Stimulated activated CD8-positive, alpha-beta memory T cell treated with anti-CD3 and anti-CD28 coated beads, Interleukin-7, amount 100 ng/mL, for 24 hours (primary cell): ENCODE measurements around the gene LETMD1.
"Not testable (repeated sequence)": the region's sequence is repeated elsewhere in the genome, so short reads cannot be mapped to it uniquely, and the experiment has no call there.

ENCODE experiments used
- DNase-seq: peaks from one replicate; pipeline ENCODE4 v3.0.0-alpha.2; 2020; ENCODE audit warnings: low read depth

The LETMD1 gene

GRCh38 chr12:51077930-51078329, 29.8 kb downstream of the LETMD1 start:
- DNase-seq = no peak

- not testable (repeated sequence) for DNase-seq
Observed at GRCh38 chr12:51078346-51078745, 30.2 kb downstream of the LETMD1 start.

GRCh38 chr12:51078866-51079265, 30.7 kb downstream of the LETMD1 start:
- not testable (repeated sequence) for DNase-seq

GRCh38 chr12:51080136-51080535, 32.0 kb downstream of the LETMD1 start:
- DNase-seq = no peak

GRCh38 chr12:51081421-51081820, 33.3 kb downstream of the LETMD1 start:
- DNase-seq = no peak

GRCh38 chr12:51082561-51083125, 34.5 kb downstream of the LETMD1 start:
- no peak for DNase-seq

GRCh38 chr12:51083126-51083833, 35.2 kb downstream of the LETMD1 start, which contains the start of gene CSRNP2:
CSRNP2 (minus strand) TSS chr12:51083596; CDS start chr12:51076561, 7,035 bp downstream.
- peak; percentile 85 for DNase-seq

GRCh38 chr12:51085757-51086156, 37.6 kb downstream of the LETMD1 start:
- no peak for DNase-seq

GRCh38 chr12:51086933-51087332, 38.8 kb downstream of the LETMD1 start:
- no peak for DNase-seq

GRCh38 chr12:51087818-51088217, 39.7 kb downstream of the LETMD1 start:
- no peak for DNase-seq

- DNase-seq = no peak
Observed at GRCh38 chr12:51090705-51091229, 42.6 kb downstream of the LETMD1 start.

GRCh38 chr12:51098611-51099010, 50.5 kb downstream of the LETMD1 start:
- DNase-seq = no peak

- DNase-seq = no peak
Observed at GRCh38 chr12:51103977-51104376, 55.9 kb downstream of the LETMD1 start.

- no peak for DNase-seq
Observed at GRCh38 chr12:51108136-51108535, 60.0 kb downstream of the LETMD1 start.
